ENCODE measurements around the gene TP63.

The TP63 gene

GRCh38 chr3:189683546-189684255, 52.5 kb downstream of the TP63 start:
- no peak for DNase-seq (ENCODE audit: low spot score)

GRCh38 chr3:189684317-189684716, 53.1 kb downstream of the TP63 start:
- no peak for DNase-seq (ENCODE audit: low spot score)

- no peak for DNase-seq (ENCODE audit: low spot score)
Observed at GRCh38 chr3:189685291-189685690, 54.1 kb downstream of the TP63 start.

GRCh38 chr3:189685860-189686259, 54.7 kb downstream of the TP63 start:
- DNase-seq (ENCODE audit: low spot score), result no peak

- DNase-seq (ENCODE audit: low spot score), result no peak
Observed at GRCh38 chr3:189687475-189687874, 56.3 kb downstream of the TP63 start.

- peak; percentile 12 for DNase-seq (ENCODE audit: low spot score)
Observed at GRCh38 chr3:189688262-189688661, 57.1 kb downstream of the TP63 start.

- DNase-seq (ENCODE audit: low spot score), result no peak
Observed at GRCh38 chr3:189689625-189690024, 58.4 kb downstream of the TP63 start.

- DNase-seq (ENCODE audit: low spot score), result no peak
Observed at GRCh38 chr3:189690237-189690636, 59.0 kb downstream of the TP63 start.

GRCh38 chr3:189690672-189691071, 59.5 kb downstream of the TP63 start:
- DNase-seq (ENCODE audit: low spot score), result no peak

GRCh38 chr3:189695400-189695799, 64.2 kb downstream of the TP63 start:
- no peak for DNase-seq (ENCODE audit: low spot score)

- no peak for DNase-seq (ENCODE audit: low spot score)
Observed at GRCh38 chr3:189698811-189699210, 67.6 kb downstream of the TP63 start.

GRCh38 chr3:189699885-189700284, 68.7 kb downstream of the TP63 start:
- no peak for DNase-seq (ENCODE audit: low spot score)

- no peak for DNase-seq (ENCODE audit: low spot score)
Observed at GRCh38 chr3:189702066-189702646, 71.0 kb downstream of the TP63 start.

GRCh38 chr3:189703865-189704264, 72.7 kb downstream of the TP63 start:
- no peak for DNase-seq (ENCODE audit: low spot score)

GRCh38 chr3:189708375-189708774, 77.2 kb downstream of the TP63 start:
- DNase-seq (ENCODE audit: low spot score), result no peak

GRCh38 chr3:189710620-189711402, 79.6 kb downstream of the TP63 start:
- no peak for DNase-seq (ENCODE audit: low spot score)

GRCh38 chr3:189712906-189713483, 81.8 kb downstream of the TP63 start:
- DNase-seq (ENCODE audit: low spot score), result no peak

GRCh38 chr3:189714991-189715961, 84.1 kb downstream of the TP63 start:
- no peak for DNase-seq (ENCODE audit: low spot score)

GRCh38 chr3:189718215-189718614, 87.0 kb downstream of the TP63 start:
- no peak for DNase-seq (ENCODE audit: low spot score)

- peak; percentile 24 for DNase-seq (ENCODE audit: low spot score)
Observed at GRCh38 chr3:189720736-189721417, 89.7 kb downstream of the TP63 start.
